OCI-LY3 (cell line): ENCODE data around the gene MUC2.

Experiments used
- EZH2phosphoT487 ChIP-seq: fragments of 200-600 bp; shearing (Covaris generic); IDR thresholded peaks from 2 replicates; pipeline ENCODE4 v1.6.1; 2018; ENCODE audit warnings: antibody characterized with exemption, mixed run types, low read depth
- TF ChIP-seq, protein P1 (sequence below): fragments of 200-600, 300-600 bp; sonication (generic); IDR thresholded peaks from 2 replicates; pipeline ENCODE4 v1.5.1; 2014; ENCODE audit warnings: antibody characterized with exemption, low read length, low read depth

DNA sequence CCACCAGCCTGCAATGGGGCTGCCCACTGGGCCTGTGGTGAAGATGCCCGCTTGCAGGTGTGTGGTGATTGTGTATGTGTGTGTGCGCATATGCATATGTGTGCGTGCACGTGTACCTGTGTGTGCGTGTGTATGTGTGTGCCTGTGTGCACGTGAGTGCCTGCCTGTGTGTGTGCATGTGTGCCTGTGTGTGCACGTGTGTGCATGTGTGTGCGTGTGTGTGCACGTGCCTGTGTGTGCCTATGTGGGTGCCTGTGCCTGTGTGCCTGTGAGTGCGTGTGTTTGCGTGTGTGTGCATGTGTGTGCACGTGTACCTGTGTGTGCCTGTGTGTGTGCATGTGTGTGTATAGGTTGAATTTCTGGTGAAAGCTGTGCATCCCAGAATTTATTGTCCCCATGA lies 35.8 kb upstream of the MUC2 start:
- TF ChIP-seq, protein P1, sequence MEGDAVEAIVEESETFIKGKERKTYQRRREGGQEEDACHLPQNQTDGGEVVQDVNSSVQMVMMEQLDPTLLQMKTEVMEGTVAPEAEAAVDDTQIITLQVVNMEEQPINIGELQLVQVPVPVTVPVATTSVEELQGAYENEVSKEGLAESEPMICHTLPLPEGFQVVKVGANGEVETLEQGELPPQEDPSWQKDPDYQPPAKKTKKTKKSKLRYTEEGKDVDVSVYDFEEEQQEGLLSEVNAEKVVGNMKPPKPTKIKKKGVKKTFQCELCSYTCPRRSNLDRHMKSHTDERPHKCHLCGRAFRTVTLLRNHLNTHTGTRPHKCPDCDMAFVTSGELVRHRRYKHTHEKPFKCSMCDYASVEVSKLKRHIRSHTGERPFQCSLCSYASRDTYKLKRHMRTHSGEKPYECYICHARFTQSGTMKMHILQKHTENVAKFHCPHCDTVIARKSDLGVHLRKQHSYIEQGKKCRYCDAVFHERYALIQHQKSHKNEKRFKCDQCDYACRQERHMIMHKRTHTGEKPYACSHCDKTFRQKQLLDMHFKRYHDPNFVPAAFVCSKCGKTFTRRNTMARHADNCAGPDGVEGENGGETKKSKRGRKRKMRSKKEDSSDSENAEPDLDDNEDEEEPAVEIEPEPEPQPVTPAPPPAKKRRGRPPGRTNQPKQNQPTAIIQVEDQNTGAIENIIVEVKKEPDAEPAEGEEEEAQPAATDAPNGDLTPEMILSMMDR = no peak
- TF ChIP-seq EZH2phosphoT487 = no peak
